ENCODE measurements around the gene LRRC8B.
"Not testable (repeated sequence)": the region's sequence is repeated elsewhere in the genome, so short reads cannot be mapped to it uniquely, and the experiment has no call there.

LRRC8B gene

DNA sequence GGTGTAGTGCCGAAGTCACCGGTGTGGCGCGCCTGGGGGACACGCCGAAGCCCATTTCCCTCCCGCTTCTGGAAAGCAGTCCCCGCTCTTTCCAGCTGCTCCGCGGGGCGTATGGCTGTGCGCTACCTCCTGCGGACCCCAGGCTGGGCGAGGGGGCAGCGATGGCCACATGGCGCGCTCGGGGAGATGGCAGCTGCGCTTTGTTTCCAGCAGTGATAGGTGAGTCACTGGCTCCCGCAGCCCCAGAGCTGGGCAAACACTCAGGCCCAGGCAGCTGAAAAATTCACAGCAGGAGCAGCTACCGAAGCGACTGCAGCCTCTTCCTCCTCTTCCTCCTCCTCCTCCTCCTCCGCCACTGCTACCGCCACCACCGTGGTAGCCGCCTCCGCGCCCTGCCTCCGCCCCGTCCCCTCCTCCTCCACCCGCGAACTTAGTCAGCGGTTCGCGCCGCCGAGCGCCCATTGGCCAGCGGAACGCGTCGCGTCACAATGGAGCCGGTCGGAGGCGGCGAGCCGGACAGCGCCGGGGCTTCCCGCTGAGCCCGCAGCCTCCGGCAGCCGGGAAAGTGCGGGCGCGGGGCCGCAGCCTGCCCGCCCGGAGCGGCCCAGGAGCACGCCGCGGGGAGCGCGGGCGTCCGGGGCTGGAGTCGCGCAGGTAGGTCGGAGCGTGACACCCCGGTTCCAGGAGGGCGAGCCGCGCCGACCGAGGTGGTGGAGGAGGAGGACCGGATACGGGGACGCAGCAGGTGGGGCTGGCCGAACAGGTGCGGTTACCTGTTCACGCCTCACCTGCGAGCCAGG lies at the start of gene LRRC8B:
Gene LRRC8B, plus strand, starts transcription at position 461 of the 800 bp plus-strand sequence. CDS start 57,822 bp downstream, outside the sequence.
- DNase-seq: peak; percentile 65

DNA sequence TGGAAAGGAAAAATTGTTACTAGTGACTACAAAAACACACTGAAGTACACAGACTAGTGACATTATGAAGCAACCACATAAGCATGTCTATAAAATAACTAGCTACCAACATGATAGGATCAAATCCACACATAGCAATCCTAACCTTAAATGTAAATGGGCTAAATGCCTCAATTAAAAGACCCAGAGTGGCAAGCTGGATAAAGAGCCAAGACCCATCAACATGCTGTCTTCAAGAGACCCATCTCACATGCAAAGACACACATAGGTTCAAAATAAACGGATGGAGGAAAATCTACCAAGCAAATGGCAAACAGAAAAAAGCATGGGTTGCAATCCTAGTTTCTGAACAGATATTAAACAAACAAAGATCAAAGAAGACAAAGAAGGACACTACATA lies 49.4 kb upstream of the LRRC8B start:
- DNase-seq: no peak

DNA sequence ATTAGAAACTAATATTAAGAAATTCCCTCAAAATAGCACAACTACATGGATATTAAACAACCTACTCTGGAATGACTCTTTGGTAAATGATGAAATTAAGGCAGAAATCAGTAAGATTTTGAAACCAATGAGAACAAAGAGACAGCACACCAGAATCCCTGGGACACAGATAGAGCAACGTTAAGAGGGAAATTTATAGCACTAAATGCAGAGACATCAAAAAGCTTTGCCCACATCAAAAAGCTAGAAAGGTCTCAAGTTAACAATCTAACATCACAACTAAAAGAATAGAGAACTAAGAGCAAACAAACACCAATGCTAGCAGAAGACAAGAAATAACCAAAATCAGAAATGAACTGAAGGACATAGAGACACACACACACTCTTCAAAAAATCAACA lies 48.6 kb upstream of the LRRC8B start:
- no peak for DNase-seq

DNA sequence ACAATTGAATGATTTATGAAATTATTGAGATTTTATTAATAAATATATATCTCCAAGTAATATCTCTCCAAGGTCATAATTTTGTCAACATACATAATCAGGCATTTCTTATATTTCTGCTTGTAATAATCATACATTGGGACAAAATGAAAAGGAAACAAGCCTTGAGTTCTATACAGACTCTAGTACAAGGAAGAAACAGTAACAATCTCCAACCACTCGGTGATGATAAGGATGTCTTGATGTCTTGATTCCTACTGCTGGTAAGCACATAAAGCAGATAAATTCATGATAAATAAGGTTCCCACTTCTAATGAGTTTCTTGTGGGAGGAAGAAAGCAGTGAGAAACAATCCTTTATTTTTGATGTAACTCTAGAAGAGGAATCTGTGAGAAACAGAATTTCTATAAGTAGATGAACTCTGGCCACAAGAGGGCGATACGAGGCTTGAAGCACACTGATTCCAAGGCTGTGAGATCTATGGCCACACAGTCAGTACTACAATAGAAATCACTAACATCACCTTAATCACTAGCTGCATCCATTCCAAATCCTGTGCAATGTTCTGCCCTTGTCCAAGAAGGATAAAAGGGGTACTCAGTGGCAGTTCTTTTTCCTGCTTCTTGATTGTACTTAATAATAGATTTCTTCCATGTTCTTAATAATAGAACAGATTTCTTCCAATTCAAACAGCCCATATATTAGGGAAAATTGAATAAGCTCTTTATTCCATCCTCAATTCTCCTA lies 41.4 kb upstream of the LRRC8B start:
- peak; percentile 50 for DNase-seq

DNA sequence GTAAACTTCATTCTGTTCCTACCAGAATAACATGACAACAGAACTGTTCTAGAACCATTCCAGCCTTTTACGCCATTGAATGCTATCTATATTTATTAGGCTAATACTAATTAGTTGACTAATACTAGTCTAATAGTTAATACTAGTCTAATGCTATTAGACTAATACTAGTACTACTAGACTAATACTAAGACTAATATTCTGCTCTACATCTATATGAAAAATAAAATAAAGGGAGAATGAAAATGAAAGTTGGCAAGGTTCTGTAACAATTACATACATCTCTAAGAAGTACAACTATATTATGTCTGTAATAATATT lies 40.9 kb upstream of the LRRC8B start:
- DNase-seq: no peak

DNA sequence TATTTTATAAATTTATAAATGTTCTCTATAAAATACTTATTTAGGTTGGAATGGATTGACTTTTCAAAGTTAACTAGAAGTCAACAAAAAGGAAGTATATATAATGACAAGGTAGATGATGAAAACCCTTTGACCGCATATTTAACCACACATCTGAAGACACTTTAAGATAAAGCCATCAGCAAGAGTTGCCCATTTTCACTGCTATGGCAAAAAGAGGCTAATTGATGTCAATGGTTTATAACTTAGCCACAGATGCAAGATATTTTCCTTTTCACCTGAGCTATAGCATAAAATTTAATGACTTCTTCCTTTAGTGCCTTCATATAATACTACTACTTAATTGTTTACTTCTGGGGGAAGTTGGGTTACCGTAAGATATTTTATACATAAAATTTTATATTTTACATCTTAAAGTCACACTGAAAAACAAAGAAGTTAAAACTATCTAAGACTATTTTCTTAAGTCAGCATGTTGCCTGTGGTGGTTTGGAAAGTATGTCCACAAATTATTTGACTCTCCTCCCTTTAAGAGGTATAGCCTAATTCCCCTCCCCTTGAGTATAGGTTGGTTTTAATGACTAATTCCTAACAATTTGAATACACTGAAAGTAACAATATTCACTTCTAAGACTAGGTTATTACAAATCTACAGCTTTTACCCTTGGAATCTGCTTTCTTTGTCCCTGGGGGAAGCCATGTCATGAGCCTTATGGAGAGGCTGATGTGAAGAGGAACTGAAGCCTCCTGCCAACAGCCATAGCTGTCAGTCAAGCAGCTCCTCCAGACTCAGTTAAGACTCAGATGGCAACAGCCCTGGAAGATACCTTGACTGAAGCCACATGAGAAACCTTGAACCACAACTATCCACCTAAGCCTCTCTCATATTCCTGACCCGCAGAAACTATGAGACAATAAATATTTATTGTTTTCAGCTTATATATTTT lies 40.3 kb upstream of the LRRC8B start:
- DNase-seq: no peak

DNA sequence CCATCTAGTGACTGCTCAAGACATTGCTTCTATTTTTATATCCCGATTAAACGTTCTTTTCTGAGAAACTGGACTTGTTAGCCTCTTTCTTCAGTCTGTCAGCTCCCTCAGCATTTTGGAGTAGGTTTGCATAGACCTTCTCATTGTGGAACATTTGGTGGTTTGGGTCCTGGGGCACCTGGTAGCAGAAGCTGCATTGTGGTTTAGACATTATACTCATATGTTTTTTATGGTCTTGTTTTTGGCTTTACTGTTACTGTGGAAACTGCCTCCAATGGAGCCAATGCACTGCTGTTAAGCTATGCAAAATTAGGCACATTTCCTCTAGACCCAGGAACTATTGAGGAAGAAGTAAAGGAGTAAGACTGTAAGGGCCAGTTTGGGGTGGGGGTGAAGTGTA lies 36.7 kb upstream of the LRRC8B start:
- no peak for DNase-seq

DNA sequence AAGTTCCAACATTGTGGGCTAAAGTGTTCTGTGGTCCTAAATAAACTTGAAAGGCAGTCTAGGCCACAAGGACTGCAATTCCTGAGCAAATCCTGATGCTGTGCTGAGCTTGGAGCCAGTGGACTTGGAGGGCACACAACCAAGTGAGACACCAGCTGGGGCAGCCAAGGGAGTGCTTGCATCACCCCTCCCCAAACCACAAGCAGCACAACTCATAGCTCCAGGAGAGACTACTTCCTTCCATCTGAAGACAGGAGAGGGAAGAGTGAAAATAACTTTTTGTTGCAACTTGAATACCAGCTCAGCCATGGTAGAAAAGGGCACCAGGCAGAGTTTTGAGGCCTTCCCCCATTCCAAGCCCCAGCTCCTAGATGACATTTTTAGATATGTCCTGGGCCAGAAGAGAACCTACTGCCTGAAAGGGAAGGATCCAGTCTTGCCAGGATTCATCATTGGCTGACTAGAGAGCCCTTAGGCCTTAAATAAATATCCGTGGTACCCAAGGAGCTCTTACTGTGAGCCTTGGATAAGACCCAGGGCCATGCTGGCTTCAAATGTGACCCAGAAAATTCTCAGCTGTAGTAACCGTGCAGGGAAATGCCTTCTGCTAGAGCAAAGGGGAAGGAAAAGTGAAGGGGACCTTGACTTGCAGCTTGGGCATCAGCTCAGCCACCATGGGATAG lies 35.4 kb upstream of the LRRC8B start:
- no peak for DNase-seq

DNA sequence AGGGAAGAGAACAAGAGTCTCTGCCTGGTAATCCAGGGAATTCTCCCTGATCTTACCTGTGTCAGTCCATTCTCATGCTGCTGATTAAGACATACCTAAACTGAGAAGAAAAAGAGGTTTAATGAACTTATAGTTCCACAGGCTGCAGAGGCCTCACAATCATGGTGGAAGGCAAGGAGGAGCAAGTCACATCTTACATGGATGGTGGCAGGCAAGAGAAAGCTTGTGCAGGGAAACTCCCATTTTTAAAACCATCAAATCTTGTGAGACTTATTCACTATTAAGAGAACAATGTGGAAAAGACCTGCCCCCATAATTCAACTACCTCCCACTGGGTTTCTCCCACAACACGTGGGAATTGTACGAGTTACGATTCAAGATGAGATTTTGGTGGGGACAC lies 34.2 kb upstream of the LRRC8B start:
- DNase-seq: no peak

DNA sequence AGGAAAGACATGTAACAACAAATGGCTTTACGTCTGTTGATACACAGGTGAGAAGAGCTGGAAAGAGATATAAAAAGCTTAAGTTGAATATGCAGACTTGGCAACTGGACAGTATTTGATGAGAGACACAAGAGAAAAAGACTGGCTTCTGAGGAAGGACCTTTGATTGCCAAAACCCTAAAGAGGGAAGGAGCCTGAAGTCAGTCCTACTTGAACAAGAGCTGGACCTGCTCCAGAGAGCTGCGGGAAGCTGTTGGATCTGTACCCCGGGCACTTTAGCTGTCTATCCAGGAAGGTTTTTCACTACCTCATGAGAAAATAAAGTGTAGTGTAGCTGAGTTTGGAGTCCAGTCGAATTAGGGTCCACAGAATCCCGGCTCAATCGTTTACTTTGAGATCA lies 25.3 kb upstream of the LRRC8B start:
- no peak for DNase-seq

DNA sequence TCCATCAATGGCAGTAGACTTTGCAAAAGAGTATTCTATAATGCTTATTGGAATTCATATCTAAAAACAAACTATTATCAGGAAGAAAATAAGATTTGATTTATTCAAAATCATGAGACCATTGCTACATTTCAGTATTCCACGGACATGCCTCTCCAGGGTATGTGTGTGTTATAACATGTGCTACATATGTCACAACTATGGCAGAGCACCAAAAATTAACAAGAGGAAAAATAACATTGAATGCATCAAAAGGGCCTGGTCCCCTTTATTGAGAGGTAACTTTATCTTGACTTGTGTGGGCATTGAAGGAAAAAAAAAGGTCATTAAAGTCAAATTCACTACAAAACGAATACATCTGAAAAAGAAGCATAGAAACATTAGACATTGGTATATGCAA lies 22.6 kb upstream of the LRRC8B start:
- DNase-seq: no peak

DNA sequence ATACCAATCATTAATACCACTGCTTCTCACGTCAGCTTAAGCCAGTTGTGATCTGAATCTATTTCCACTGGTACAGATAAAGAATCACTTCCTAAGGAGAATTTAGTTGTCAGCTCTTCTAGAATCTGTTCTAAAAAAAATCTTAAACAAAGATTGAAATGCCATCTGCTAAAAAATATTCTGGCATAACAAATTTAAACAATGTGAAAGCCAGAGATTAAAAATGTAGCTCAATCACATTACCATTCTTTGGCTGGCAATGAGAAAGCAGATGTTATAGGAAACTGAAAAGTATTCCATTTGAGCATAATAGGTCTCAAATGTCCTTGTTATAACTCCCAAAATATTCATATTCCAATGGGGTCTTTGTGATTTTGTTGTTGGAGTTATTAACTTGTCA lies 21.7 kb upstream of the LRRC8B start:
- no peak for DNase-seq

DNA sequence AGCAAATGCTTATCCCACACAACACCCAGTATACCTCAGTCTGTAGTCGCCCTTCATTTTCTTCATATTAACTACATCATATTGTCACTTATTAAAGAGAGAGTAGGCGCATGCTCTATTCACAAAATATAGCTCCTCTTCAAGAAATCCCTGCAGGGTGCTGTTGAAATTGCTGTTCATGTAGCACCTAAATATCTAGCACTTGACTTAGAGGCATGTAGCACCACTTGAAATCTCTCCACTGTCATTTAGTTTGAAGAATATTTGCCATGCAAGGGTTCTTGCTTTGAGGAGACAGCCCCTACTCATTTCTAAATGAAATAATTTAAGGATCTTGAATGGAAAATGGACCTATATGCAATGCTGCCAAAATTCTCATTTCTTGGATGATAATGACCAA lies 20.9 kb upstream of the LRRC8B start:
- no peak for DNase-seq

DNA sequence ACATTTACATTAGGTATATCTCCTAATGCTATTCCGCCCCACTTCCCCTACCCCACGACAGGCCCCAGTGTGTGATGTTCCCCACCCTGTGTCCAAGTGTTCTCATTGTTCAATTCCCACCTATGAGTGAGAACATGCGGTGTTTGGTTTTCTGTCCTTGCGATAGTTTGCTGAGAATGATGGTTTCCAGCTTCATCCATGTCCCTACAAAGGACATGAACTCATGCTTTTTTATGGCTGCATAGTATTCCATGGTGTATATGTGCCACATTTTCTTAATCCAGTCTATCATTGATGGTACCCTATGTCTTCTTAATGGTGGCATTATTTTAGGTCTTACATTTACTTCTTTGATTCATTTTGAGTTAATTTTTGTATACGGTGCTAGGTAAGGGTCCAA lies 14.6 kb upstream of the LRRC8B start:
- not testable (repeated sequence) for DNase-seq

DNA sequence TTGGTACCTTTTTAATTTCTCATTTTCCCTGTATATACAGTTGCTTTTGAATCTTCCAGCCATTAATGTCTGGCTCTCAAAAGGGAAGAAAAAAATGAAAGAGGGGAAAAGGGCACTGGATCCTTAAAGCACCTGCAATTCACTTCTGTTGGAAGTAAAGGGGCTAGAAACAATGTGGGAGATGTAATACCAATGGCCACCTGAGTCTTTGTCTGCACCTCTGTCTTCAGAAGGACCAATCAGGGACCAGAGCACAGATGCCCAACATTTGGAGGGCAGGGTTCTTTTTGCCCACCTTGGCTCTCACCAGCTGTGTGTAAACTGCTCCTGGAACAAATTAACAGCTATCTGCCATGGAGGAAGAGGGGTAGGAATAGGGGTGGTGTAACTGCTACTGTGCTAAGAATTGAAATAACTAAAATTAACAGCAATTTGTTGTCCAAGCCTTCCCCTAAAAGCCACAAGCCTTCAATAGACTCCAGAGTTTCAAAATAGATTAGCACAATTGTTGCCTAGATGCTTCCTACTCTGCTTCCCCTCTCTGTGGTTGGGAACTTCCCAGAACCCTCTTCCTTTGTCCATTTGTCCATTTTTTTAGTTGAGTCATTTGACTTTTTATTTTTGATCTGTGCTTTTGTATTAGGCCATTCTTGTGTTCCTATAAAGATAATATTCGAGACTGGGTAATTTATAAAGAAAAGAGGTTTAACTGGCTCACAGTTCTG lies 11.5 kb upstream of the LRRC8B start:
- DNase-seq: no peak

DNA sequence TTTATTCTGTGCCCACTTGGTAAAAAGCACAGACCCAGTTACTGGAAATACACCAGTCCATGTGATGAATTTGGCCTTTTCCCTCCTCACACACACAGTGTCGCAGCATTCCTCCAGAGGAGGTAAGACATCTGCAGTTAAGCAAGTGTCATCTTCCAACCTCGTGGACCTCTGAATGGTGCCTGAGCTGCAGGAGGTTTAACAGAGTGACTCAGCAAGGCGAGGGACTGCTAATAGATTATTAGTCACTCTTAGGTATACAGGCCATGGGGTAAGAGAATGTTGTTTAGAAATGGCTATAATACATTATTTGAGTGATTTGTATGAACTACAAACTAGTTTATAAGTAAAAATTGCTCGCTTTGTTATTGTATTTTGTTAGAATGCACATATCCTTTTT lies 8.6 kb upstream of the LRRC8B start:
- DNase-seq: no peak

DNA sequence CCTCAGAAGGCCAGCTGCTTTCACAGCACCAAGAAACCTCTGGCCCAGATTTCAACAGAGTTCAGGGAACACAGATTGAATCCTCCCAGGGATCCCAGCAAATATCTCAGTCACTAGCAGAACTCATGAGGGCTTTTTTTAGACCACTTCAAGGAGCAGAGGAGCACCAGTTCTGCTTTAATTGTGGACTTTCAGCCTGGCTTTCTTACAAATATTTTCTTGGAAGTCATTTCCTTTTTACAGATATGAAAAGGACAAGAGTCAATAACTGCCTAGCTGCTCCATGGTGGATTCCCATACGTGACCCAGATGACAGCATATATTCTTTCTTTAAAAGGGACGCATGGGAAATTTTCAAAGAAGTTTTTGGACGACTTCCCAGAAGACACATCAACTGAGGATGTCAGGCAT lies 6.4 kb upstream of the LRRC8B start:
- no peak for DNase-seq

DNA sequence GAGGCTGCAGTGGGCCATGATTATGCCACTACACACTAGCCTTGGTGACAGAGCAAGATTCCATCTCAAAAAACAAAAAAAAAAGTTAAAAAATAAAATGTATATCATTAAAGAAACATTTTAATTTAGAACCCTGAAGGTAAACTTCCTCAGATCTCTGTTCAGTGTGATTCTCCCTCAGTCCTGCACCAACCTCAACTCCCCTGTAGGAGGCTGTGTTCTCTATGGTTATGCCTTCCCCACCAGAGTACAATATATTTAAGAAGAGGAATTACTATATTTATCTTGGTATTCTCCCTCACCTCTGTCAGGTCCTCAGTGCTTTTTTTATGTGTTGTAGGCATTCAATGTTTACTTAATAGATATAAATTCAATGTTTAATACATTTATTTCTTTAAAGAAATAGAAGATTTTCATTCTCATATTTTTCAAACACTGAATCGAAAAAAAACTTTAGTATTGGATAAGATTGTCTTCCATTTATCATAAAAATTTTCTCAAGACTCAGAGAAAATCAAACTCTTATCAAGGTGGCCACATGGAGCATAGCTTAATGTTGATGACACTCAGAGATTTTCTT lies 4.8 kb upstream of the LRRC8B start:
- DNase-seq: peak; percentile 2

DNA sequence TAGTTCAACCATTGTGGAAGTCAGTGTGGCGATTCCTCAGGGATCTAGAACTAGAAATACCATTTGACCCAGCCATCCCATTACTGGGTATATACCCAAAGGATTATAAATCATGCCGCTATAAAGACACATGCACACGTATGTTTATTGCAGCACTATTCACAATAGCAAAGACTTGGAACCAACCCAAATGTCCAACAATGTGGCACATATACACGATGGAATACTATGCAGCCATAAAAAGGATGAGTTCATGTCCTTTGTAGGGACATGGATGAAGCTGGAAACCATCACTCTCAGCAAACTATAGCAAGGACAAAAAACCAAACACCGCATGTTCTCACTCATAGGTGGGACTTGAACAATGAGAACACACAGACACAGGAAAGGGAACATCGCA lies 2.7 kb upstream of the LRRC8B start:
- DNase-seq: not testable (repeated sequence)

DNA sequence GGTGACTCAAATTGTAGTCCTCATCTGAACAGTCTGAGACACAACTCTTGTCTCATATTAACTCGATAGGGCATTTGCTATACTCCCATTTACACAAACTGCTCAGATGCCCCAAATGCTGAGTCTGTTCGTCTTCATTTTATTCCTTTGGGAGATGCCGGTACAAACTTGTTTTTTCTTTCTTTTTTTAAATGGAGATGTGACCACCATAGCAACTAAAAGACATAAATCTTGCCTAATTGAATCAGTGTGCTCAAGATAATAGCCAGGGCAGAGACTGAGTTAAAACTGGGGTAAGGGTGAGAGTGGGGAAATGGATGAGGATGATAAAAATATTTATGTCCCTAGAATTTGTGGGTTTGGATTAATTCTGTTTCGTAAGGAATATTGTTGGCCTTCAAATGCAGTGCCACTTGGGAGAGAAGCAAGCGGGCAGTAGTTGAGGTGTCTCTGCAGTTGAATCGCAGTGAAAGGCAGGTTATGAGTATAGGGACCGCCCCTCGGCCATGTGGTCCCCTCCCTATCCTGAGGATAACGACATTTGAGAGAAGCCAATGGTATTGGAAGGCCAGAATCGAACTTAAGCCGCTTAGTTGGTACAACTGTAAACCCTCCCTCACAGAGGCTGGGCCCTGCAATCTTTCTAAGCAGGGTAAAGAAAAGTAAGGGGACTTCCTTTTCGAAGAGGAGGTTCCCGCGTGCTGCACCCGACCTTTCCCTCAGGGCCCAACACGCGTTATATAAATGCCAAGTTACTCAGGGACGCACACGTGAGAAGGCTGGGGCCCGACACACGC lies 859 bp upstream of the LRRC8B start:
- DNase-seq: peak; percentile 62
